ENCODE data around the gene C17orf113. TPM values are rescaled to one million over a fixed set of nuclear protein-coding genes. Genes with fewer than 3 reads are reported as not detected.
A peak's percentile ranks its signal among the peaks of the same experiment; 100 is the strongest.

Gene C17orf113
- total RNA-seq, 2 donors from 2014 or later: 1.7 to 2.9 TPM

- DNase-seq: peak; percentile 43
- Mint-ChIP-seq H3K4me3 (no peak overlapping the region), H3K27me3 (ENCODE audit: insufficient read depth) (no peaks in the 10 kb centered on the region), H3K27ac (peak overlapping the region; percentile 30), H3K9me3 (no peaks in the 10 kb centered on the region), H3K4me1 (peaks cover 6% of the 10 kb centered on the region), H3K36me3 (ENCODE audit: low read depth) (no peaks in the 10 kb centered on the region)
- 91 to 95% methylated on average over 18 to 20 of the region's 20 CpGs for WGBS, 2 experiments (ENCODE audit: insufficient coverage in 1 of 2, insufficient read length in 1 of 2)
- TF ChIP-seq CTCF (conservative IDR thresholded peaks at IDR 0.05): no peak
- no peaks in the 10 kb centered on the region for H3K27me3 ChIP-seq (ENCODE audit: control insufficient read depth, insufficient read depth, low read length, poor library complexity, severe bottlenecking)
- H3K27ac ChIP-seq (ENCODE audit: low read depth, low read length): no peak overlapping the region
- no peak overlapping the region for H3K9ac ChIP-seq (ENCODE audit: extremely low read depth, low read length, poor library complexity, severe bottlenecking)
- no peaks in the 10 kb centered on the region for H3K4me1 ChIP-seq (ENCODE audit: control insufficient read depth, insufficient read depth, low read length)
- no peaks in the 10 kb centered on the region for H3K9me3 ChIP-seq (ENCODE audit: control insufficient read depth, low read length)
- H3K36me3 ChIP-seq (ENCODE audit: control insufficient read depth, insufficient read depth, low read length): no peaks in the 10 kb centered on the region
- no peak overlapping the region for H3K4me3 ChIP-seq (ENCODE audit: low read length)
Measured at GRCh38 chr17:42042598-42043319, 7.6 kb downstream of the C17orf113 start.

- no peak overlapping the region for H3K4me3 ChIP-seq (ENCODE audit: low read length)
- no peaks in the 10 kb centered on the region for H3K27me3 Mint-ChIP-seq (ENCODE audit: insufficient read depth)
- H3K27me3 ChIP-seq (ENCODE audit: control insufficient read depth, insufficient read depth, low read length, poor library complexity, severe bottlenecking): no peaks in the 10 kb centered on the region
- no peaks in the 10 kb centered on the region for H3K36me3 Mint-ChIP-seq (ENCODE audit: low read depth)
- no peak for TF ChIP-seq CTCF (conservative IDR thresholded peaks at IDR 0.05)
- no peak overlapping the region for H3K4me3 Mint-ChIP-seq
- no peak overlapping the region for H3K27ac Mint-ChIP-seq
- H3K9me3 Mint-ChIP-seq: no peaks in the 10 kb centered on the region
- H3K4me1 Mint-ChIP-seq: peaks cover 6% of the 10 kb centered on the region
- no peak overlapping the region for H3K27ac ChIP-seq (ENCODE audit: low read depth, low read length)
- no peaks in the 10 kb centered on the region for H3K9me3 ChIP-seq (ENCODE audit: control insufficient read depth, low read length)
- no peak overlapping the region for H3K9ac ChIP-seq (ENCODE audit: extremely low read depth, low read length, poor library complexity, severe bottlenecking)
- no peak for DNase-seq
- H3K36me3 ChIP-seq (ENCODE audit: control insufficient read depth, insufficient read depth, low read length): no peaks in the 10 kb centered on the region
- no peaks in the 10 kb centered on the region for H3K4me1 ChIP-seq (ENCODE audit: control insufficient read depth, insufficient read depth, low read length)
Measured at GRCh38 chr17:42041619-42042018, 8.8 kb downstream of the C17orf113 start.

- no peaks in the 10 kb centered on the region for H3K27me3 Mint-ChIP-seq (ENCODE audit: insufficient read depth)
- Histone ChIP-seq H3K9ac (ENCODE audit: extremely low read depth, low read length, poor library complexity, severe bottlenecking) (no peak overlapping the region), H3K36me3 (ENCODE audit: control insufficient read depth, insufficient read depth, low read length) (no peaks in the 10 kb centered on the region), H3K4me1 (ENCODE audit: control insufficient read depth, insufficient read depth, low read length) (no peaks in the 10 kb centered on the region), H3K27me3 (ENCODE audit: control insufficient read depth, insufficient read depth, low read length, poor library complexity, severe bottlenecking) (no peaks in the 10 kb centered on the region), H3K4me3 (ENCODE audit: low read length) (no peak overlapping the region), H3K9me3 (ENCODE audit: control insufficient read depth, low read length) (no peaks in the 10 kb centered on the region), H3K27ac (ENCODE audit: low read depth, low read length) (no peak overlapping the region)
- no peaks in the 10 kb centered on the region for H3K9me3 Mint-ChIP-seq
- H3K4me3 Mint-ChIP-seq: no peak overlapping the region
- 88 to 94% methylated on average over 10 of the region's 10 CpGs for WGBS, 2 experiments (ENCODE audit: insufficient coverage in 1 of 2, insufficient read length in 1 of 2)
- peaks cover 6% of the 10 kb centered on the region for H3K4me1 Mint-ChIP-seq
- no peak overlapping the region for H3K27ac Mint-ChIP-seq
- DNase-seq: no peak
- H3K36me3 Mint-ChIP-seq (ENCODE audit: low read depth): no peaks in the 10 kb centered on the region
- TF ChIP-seq CTCF (conservative IDR thresholded peaks at IDR 0.05): no peak
Measured at GRCh38 chr17:42040818-42041217, 9.6 kb downstream of the C17orf113 start.

Data from endodermal cell (in vitro differentiated cells).